Head of caudate nucleus (tissue), 42 donors: ENCODE results near the gene KRTAP10-8.
"Not testable (repeated sequence)": the region's sequence is repeated elsewhere in the genome, so short reads cannot be mapped to it uniquely, and the experiment has no call there.

Experiments used
- DNase-seq, 42 donors: peaks; one replicate each; pipeline versions ENCODE4 v3.0.0 to v3.0.0-alpha.2; 2020 to 2021; ENCODE audit warnings: mixed read lengths in 7 of 42
- intact Hi-C: fragments of 100-400 bp; cut with DNase I; formaldehyde crosslinking; loops from one replicate; pipeline ENCODE4 v1.15.0; 2022

The KRTAP10-8 gene, protein sequence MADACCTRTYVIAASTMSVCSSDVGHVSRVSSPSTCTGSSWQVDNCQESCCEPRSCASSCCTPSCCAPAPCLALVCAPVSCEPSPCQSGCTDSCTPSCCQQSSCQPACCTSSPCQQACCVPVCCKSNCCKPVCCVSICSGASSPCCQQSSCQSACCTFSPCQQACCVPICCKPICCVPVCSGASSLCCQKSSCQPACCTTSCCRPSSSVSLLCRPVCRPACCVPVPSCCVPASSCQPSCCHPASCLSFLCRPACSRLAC

GRCh38 chr21:44612029-44612486 is at the start of gene KRTAP10-8:
KRTAP10-8 (plus strand) TSS chr21:44612079; CDS start chr21:44612101, 22 bp downstream.
- no peak for DNase-seq
- intact Hi-C loops = no loop called here

DNA sequence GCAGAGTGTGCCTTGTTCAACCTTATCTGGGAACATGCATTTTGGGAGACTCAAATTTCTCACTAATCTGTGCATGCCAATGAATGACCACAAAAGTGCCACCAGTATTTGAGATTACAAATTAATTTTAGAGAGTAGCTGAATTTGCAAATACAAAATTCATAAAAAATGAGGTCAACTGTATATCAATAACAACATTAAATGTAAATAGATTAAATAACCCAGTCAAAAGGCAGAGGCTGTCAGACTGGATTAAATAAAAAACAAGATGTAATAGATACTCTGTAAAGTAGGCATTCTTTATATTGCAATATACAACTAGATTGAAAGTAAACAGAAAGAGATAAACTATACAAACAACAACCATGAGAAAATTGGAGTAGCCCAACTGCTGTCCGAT is 47.8 kb upstream of the KRTAP10-8 start:
- intact Hi-C loops = no loop called here
- DNase-seq = no peak

DNA sequence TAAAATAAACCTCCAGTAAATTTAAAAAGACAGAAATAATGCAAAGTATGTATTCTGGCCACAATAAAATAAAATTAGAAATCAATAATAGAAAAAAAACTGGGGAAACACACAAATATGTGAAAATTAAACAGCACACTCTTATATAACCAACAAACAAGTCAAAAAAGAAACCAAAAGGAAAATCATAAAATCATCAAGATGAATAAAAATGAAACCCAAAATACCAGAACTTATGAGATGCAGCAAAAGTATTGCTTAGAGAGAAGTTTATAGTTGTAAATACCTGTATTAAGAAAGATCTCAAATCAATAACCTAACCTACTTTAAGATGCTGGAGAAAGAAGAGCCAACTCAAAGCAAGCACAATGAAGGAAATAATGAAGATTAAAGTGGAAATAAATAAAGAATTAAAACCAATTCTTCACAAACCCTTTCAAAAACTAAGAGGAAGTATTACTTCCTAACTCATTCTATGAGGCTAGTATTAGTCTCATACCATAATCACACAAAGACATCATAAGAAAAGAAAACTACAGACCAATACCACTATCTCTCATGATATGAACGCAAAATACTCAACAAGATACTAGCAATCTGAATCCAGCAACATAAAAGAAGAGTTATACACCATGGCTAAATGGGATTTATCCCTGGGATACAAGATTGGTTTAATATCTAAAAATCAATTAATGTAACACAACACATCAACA is 46.8 kb upstream of the KRTAP10-8 start:
- no peak for DNase-seq
- intact Hi-C loops = no loop called here

- intact Hi-C loops = no loop called here
- no peak for DNase-seq
Observed at GRCh38 chr21:44566403-44566802, 45.5 kb upstream of the KRTAP10-8 start.

- intact Hi-C loops = no loop called here
- DNase-seq = peak in 2 of 42 donors; percentile 14 to 27
Observed at GRCh38 chr21:44567481-44568171, 44.3 kb upstream of the KRTAP10-8 start.

GRCh38 chr21:44568261-44568660 is 43.6 kb upstream of the KRTAP10-8 start:
- intact Hi-C loops = no loop called here
- peak in 3 of 42 donors; percentile 16 to 30 (median 18) for DNase-seq

DNA sequence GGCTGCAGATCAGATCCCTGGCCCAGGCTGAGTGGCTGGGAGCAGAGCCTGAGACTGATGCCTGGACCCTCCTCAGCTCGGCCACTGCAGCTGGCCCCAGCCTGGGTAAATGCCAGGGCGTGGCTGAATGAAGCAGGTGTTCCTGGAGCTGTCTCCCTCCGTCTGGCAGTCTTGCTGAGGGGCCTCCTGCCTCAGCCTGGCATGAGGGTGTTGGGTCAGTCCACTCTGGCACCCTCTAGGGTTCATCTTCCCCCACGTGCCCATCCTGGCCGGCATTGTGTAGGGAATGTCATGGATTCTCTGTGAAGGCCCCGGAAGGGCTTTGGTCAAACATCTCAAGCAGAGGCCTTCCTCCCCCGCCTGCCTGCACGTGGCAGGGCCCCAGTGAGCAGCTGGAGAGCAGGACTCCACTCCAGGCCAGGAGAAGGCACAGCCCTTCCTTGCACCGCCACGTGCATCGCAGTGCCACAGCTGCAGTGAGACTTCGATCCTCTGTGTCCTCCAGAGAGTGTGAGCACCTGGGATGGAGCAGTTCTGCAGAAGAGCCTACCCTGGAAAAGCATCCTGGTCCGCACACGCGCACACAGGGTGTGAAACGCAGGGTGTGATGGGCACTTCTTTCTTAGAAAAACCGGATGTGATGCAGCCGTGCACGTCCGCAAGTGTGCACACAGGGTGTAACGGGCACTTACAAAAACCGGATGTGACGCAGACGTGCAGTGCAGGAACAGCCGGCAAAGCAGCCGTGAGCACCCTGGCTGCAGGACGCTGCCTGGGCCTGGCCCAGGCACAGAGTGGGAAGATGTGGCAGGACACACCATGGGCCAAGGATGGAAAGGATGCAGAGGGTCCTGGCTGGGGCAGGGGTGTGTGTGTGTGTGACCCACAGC is 43.0 kb upstream of the KRTAP10-8 start:
- intact Hi-C loops = no loop called here
- DNase-seq = peak in 3 of 42 donors; percentile 19 to 31 (median 30)

GRCh38 chr21:44569861-44570517 is 41.9 kb upstream of the KRTAP10-8 start:
- DNase-seq = peak in 3 of 42 donors; percentile 8 to 30 (median 10)
- intact Hi-C loops = no loop called here

DNA sequence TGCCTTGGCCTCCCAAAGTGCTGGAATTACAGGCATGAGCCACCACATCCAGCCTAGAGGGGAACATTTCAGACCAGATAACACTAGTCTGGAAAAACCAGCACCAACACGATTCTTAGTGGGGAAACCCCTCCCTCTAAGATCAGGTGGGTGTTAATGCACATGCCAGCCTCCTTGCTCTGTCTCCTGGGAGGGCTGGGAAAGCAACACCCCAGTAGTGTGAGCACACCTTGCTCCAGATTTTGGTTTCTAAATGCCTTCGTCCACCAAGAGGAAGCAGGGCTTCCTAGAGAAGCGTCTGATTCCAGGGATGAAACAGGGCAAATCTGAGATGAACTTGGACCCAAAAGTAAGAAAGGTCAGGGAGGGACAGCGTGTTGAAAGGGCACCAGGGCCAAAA is 40.6 kb upstream of the KRTAP10-8 start:
- intact Hi-C loops = no loop called here
- DNase-seq = peak in 2 of 42 donors; percentile 13 to 17

GRCh38 chr21:44571844-44572782 is 39.8 kb upstream of the KRTAP10-8 start:
- intact Hi-C loops = no loop called here
- peak in 3 of 42 donors; percentile 19 to 33 (median 30) for DNase-seq

- peak in 3 of 42 donors; percentile 20 to 34 (median 27) for DNase-seq
- intact Hi-C loops = no loop called here
Observed at GRCh38 chr21:44572959-44573583, 38.8 kb upstream of the KRTAP10-8 start.

DNA sequence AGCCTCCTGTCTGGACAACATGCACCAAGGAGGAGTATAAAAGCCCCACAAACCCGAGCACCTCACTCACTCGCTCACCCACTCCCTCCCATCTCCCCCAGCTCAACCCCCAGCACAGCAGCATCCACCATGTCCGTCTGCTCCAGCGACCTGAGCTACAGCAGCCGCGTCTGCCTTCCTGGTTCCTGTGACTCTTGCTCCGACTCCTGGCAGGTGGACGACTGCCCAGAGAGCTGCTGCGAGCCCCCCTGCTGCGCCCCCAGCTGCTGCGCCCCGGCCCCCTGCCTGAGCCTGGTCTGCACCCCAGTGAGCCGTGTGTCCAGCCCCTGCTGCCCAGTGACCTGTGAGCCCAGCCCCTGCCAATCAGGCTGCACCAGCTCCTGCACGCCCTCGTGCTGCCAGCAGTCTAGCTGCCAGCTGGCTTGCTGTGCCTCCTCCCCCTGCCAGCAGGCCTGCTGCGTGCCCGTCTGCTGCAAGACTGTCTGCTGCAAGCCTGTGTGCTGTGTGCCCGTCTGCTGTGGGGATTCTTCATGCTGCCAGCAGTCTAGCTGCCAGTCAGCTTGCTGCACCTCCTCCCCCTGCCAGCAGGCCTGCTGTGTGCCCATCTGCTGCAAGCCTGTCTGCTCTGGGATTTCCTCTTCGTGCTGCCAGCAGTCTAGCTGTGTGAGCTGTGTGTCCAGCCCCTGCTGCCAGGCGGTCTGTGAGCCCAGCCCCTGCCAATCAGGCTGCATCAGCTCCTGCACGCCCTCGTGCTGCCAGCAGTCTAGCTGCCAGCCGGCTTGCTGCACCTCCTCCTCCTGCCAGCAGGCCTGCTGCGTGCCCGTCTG is 38.0 kb upstream of the KRTAP10-8 start, which contains the start of gene KRTAP10-4:
Gene KRTAP10-4, plus strand, starts transcription at position 100 of the 827 bp plus-strand sequence. Its CDS starts 30 bp downstream, at position 130.
- DNase-seq = peak in 2 of 42 donors; percentile 17 to 21
- intact Hi-C loops = not testable (repeated sequence)

GRCh38 chr21:44574457-44575306 is 37.2 kb upstream of the KRTAP10-8 start:
- peak in 3 of 42 donors; percentile 12 to 28 (median 13) for DNase-seq
- intact Hi-C loops = no loop called here

- peak in 1 of 42 donors; percentile 22 for DNase-seq
- intact Hi-C loops = no loop called here
Observed at GRCh38 chr21:44575307-44576024, 36.4 kb upstream of the KRTAP10-8 start.
